ENCODE measurements around the gene RAX2.

RAX2 gene

GRCh38 chr19:3732108-3732507 lies 39.9 kb downstream of the RAX2 start:
- no peak for DNase-seq
- Histone ChIP-seq H3K9ac (ENCODE audit: low read length) (no peak overlapping the region), H3K79me2 (ENCODE audit: control insufficient read depth, insufficient read depth, low read length) (no peaks in the 10 kb centered on the region), H3K4me3 (ENCODE audit: low read length) (no peak overlapping the region), H3K4me1 (ENCODE audit: control insufficient read depth, low read depth, low read length) (no peaks in the 10 kb centered on the region), H2BK5ac (ENCODE audit: low read length) (no peak overlapping the region), H2BK15ac (replicated peaks; ENCODE audit: low read depth) (no peak overlapping the region), H3K4ac (ENCODE audit: low read depth, low read length) (no peak overlapping the region), H3K79me1 (ENCODE audit: low read length) (no peaks in the 10 kb centered on the region), H4K8ac (ENCODE audit: low read depth, low read length) (no peak overlapping the region), H3K27ac (ENCODE audit: low read depth, low read length) (no peak overlapping the region), H2AK5ac (ENCODE audit: low read length) (no peak overlapping the region), H3K27me3 (ENCODE audit: insufficient read depth, low read length, poor library complexity) (no peaks in the 10 kb centered on the region), H3K23ac (ENCODE audit: low read length) (no peak overlapping the region), H3K36me3 (ENCODE audit: control insufficient read depth, insufficient read depth, low read length) (no peaks in the 10 kb centered on the region), H3K4me2 (ENCODE audit: low read length) (no peak overlapping the region), H3K18ac (ENCODE audit: low read length) (no peak overlapping the region), H3K56ac (ENCODE audit: low read length) (no peak overlapping the region), H4K5ac (ENCODE audit: low read length) (no peak overlapping the region), H2BK120ac (ENCODE audit: low read depth, low read length) (no peak overlapping the region)
- no CpG with 5 or more reads among the region's 1 CpG for WGBS (ENCODE audit: extremely low coverage, insufficient coverage, low lambda C conversion rate)

- H3K27me3 ChIP-seq (ENCODE audit: insufficient read depth, low read length, poor library complexity): no peaks in the 10 kb centered on the region
- H3K79me1 ChIP-seq (ENCODE audit: low read length): no peaks in the 10 kb centered on the region
- H3K4me1 ChIP-seq (ENCODE audit: control insufficient read depth, low read depth, low read length): no peaks in the 10 kb centered on the region
- no peak for DNase-seq
- H3K4ac ChIP-seq (ENCODE audit: low read depth, low read length): no peak overlapping the region
- no peaks in the 10 kb centered on the region for H3K36me3 ChIP-seq (ENCODE audit: control insufficient read depth, insufficient read depth, low read length)
- no peak overlapping the region for H2BK5ac ChIP-seq (ENCODE audit: low read length)
- no CpG with 5 or more reads among the region's 32 CpGs for WGBS (ENCODE audit: extremely low coverage, insufficient coverage, low lambda C conversion rate)
- H2BK120ac ChIP-seq (ENCODE audit: low read depth, low read length): no peak overlapping the region
- no peak overlapping the region for H3K9ac ChIP-seq (ENCODE audit: low read length)
- no peak overlapping the region for H3K23ac ChIP-seq (ENCODE audit: low read length)
- H4K5ac ChIP-seq (ENCODE audit: low read length): no peak overlapping the region
- H3K18ac ChIP-seq (ENCODE audit: low read length): no peak overlapping the region
- H3K4me3 ChIP-seq (ENCODE audit: low read length): no peak overlapping the region
- H3K27ac ChIP-seq (ENCODE audit: low read depth, low read length): no peak overlapping the region
- H3K79me2 ChIP-seq (ENCODE audit: control insufficient read depth, insufficient read depth, low read length): no peaks in the 10 kb centered on the region
- no peak overlapping the region for H2BK15ac ChIP-seq (replicated peaks; ENCODE audit: low read depth)
- no peak overlapping the region for H4K8ac ChIP-seq (ENCODE audit: low read depth, low read length)
- no peak overlapping the region for H3K4me2 ChIP-seq (ENCODE audit: low read length)
- H2AK5ac ChIP-seq (ENCODE audit: low read length): no peak overlapping the region
- H3K56ac ChIP-seq (ENCODE audit: low read length): no peak overlapping the region
Observed at GRCh38 chr19:3730457-3730958, 41.5 kb downstream of the RAX2 start.

- Histone ChIP-seq H3K9ac (ENCODE audit: low read length) (no peak overlapping the region), H3K27ac (ENCODE audit: low read depth, low read length) (no peak overlapping the region), H2BK5ac (ENCODE audit: low read length) (no peak overlapping the region), H2AK5ac (ENCODE audit: low read length) (no peak overlapping the region), H2BK15ac (replicated peaks; ENCODE audit: low read depth) (no peak overlapping the region), H3K4me1 (ENCODE audit: control insufficient read depth, low read depth, low read length) (no peaks in the 10 kb centered on the region), H3K4me2 (ENCODE audit: low read length) (no peak overlapping the region), H3K79me2 (ENCODE audit: control insufficient read depth, insufficient read depth, low read length) (no peaks in the 10 kb centered on the region), H4K5ac (ENCODE audit: low read length) (no peak overlapping the region), H3K79me1 (ENCODE audit: low read length) (no peaks in the 10 kb centered on the region), H2BK120ac (ENCODE audit: low read depth, low read length) (no peak overlapping the region), H3K23ac (ENCODE audit: low read length) (no peak overlapping the region), H4K8ac (ENCODE audit: low read depth, low read length) (no peak overlapping the region), H3K56ac (ENCODE audit: low read length) (no peak overlapping the region), H3K4me3 (ENCODE audit: low read length) (no peak overlapping the region), H3K4ac (ENCODE audit: low read depth, low read length) (no peak overlapping the region), H3K27me3 (ENCODE audit: insufficient read depth, low read length, poor library complexity) (no peaks in the 10 kb centered on the region), H3K18ac (ENCODE audit: low read length) (no peak overlapping the region), H3K36me3 (ENCODE audit: control insufficient read depth, insufficient read depth, low read length) (no peaks in the 10 kb centered on the region)
- peak; percentile 53 for DNase-seq
- WGBS (ENCODE audit: extremely low coverage, insufficient coverage, low lambda C conversion rate): no CpG with 5 or more reads among the region's 14 CpGs
Observed at GRCh38 chr19:3725640-3726310, 46.3 kb downstream of the RAX2 start.

- Histone ChIP-seq H3K4me1 (ENCODE audit: control insufficient read depth, low read depth, low read length) (no peaks in the 10 kb centered on the region), H3K9ac (ENCODE audit: low read length) (no peak overlapping the region), H3K4me2 (ENCODE audit: low read length) (no peak overlapping the region), H2BK120ac (ENCODE audit: low read depth, low read length) (no peak overlapping the region), H4K5ac (ENCODE audit: low read length) (no peak overlapping the region), H2BK5ac (ENCODE audit: low read length) (no peak overlapping the region), H3K27ac (ENCODE audit: low read depth, low read length) (no peak overlapping the region), H3K27me3 (ENCODE audit: insufficient read depth, low read length, poor library complexity) (no peaks in the 10 kb centered on the region), H3K56ac (ENCODE audit: low read length) (no peak overlapping the region), H3K36me3 (ENCODE audit: control insufficient read depth, insufficient read depth, low read length) (no peaks in the 10 kb centered on the region), H4K8ac (ENCODE audit: low read depth, low read length) (no peak overlapping the region), H2BK15ac (replicated peaks; ENCODE audit: low read depth) (no peak overlapping the region), H3K4ac (ENCODE audit: low read depth, low read length) (no peak overlapping the region), H3K79me1 (ENCODE audit: low read length) (no peaks in the 10 kb centered on the region), H3K18ac (ENCODE audit: low read length) (no peak overlapping the region), H2AK5ac (ENCODE audit: low read length) (no peak overlapping the region), H3K23ac (ENCODE audit: low read length) (no peak overlapping the region), H3K79me2 (ENCODE audit: control insufficient read depth, insufficient read depth, low read length) (no peaks in the 10 kb centered on the region), H3K4me3 (ENCODE audit: low read length) (no peak overlapping the region)
- WGBS (ENCODE audit: extremely low coverage, insufficient coverage, low lambda C conversion rate): no CpG with 5 or more reads among the region's 3 CpGs
- DNase-seq: no peak
Observed at GRCh38 chr19:3725121-3725520, 46.9 kb downstream of the RAX2 start.

- no peak overlapping the region for H4K8ac ChIP-seq (ENCODE audit: low read depth, low read length)
- H3K23ac ChIP-seq (ENCODE audit: low read length): no peak overlapping the region
- no peak overlapping the region for H3K18ac ChIP-seq (ENCODE audit: low read length)
- no peak overlapping the region for H3K27ac ChIP-seq (ENCODE audit: low read depth, low read length)
- no peak overlapping the region for H2BK5ac ChIP-seq (ENCODE audit: low read length)
- H3K9ac ChIP-seq (ENCODE audit: low read length): no peak overlapping the region
- WGBS (ENCODE audit: extremely low coverage, insufficient coverage, low lambda C conversion rate): no CpG with 5 or more reads among the region's 8 CpGs
- no peak overlapping the region for H2AK5ac ChIP-seq (ENCODE audit: low read length)
- H2BK120ac ChIP-seq (ENCODE audit: low read depth, low read length): no peak overlapping the region
- H3K4me1 ChIP-seq (ENCODE audit: control insufficient read depth, low read depth, low read length): no peaks in the 10 kb centered on the region
- H3K56ac ChIP-seq (ENCODE audit: low read length): no peak overlapping the region
- H3K79me1 ChIP-seq (ENCODE audit: low read length): no peaks in the 10 kb centered on the region
- no peak overlapping the region for H3K4me2 ChIP-seq (ENCODE audit: low read length)
- no peak overlapping the region for H3K4me3 ChIP-seq (ENCODE audit: low read length)
- no peaks in the 10 kb centered on the region for H3K79me2 ChIP-seq (ENCODE audit: control insufficient read depth, insufficient read depth, low read length)
- H2BK15ac ChIP-seq (replicated peaks; ENCODE audit: low read depth): no peak overlapping the region
- no peak overlapping the region for H4K5ac ChIP-seq (ENCODE audit: low read length)
- H3K27me3 ChIP-seq (ENCODE audit: insufficient read depth, low read length, poor library complexity): no peaks in the 10 kb centered on the region
- no peak overlapping the region for H3K4ac ChIP-seq (ENCODE audit: low read depth, low read length)
- no peak for DNase-seq
- H3K36me3 ChIP-seq (ENCODE audit: control insufficient read depth, insufficient read depth, low read length): no peaks in the 10 kb centered on the region
Observed at GRCh38 chr19:3723883-3724282, 48.1 kb downstream of the RAX2 start.

GRCh38 chr19:3723110-3723488 lies 48.9 kb downstream of the RAX2 start:
- H3K4me1 ChIP-seq (ENCODE audit: control insufficient read depth, low read depth, low read length): no peaks in the 10 kb centered on the region
- no peak overlapping the region for H3K18ac ChIP-seq (ENCODE audit: low read length)
- H2BK120ac ChIP-seq (ENCODE audit: low read depth, low read length): no peak overlapping the region
- no peak overlapping the region for H3K56ac ChIP-seq (ENCODE audit: low read length)
- no peak overlapping the region for H3K4ac ChIP-seq (ENCODE audit: low read depth, low read length)
- no peak overlapping the region for H2AK5ac ChIP-seq (ENCODE audit: low read length)
- no peak overlapping the region for H3K4me2 ChIP-seq (ENCODE audit: low read length)
- no peak overlapping the region for H3K9ac ChIP-seq (ENCODE audit: low read length)
- no peaks in the 10 kb centered on the region for H3K36me3 ChIP-seq (ENCODE audit: control insufficient read depth, insufficient read depth, low read length)
- no peak overlapping the region for H3K23ac ChIP-seq (ENCODE audit: low read length)
- no peak overlapping the region for H3K4me3 ChIP-seq (ENCODE audit: low read length)
- H3K79me2 ChIP-seq (ENCODE audit: control insufficient read depth, insufficient read depth, low read length): no peaks in the 10 kb centered on the region
- H3K27ac ChIP-seq (ENCODE audit: low read depth, low read length): no peak overlapping the region
- H2BK15ac ChIP-seq (replicated peaks; ENCODE audit: low read depth): no peak overlapping the region
- WGBS (ENCODE audit: extremely low coverage, insufficient coverage, low lambda C conversion rate): no CpG with 5 or more reads among the region's 5 CpGs
- H4K8ac ChIP-seq (ENCODE audit: low read depth, low read length): no peak overlapping the region
- no peaks in the 10 kb centered on the region for H3K27me3 ChIP-seq (ENCODE audit: insufficient read depth, low read length, poor library complexity)
- no peak overlapping the region for H4K5ac ChIP-seq (ENCODE audit: low read length)
- no peak overlapping the region for H2BK5ac ChIP-seq (ENCODE audit: low read length)
- H3K79me1 ChIP-seq (ENCODE audit: low read length): no peaks in the 10 kb centered on the region
- DNase-seq: no peak
